SKM-1 treated with dmso at 0.1 percent for 144 hours (cell line): ENCODE results near the gene PPIH.
A peak's percentile ranks its signal among the peaks of the same experiment; 100 is the strongest.
"Not testable (repeated sequence)": the region's sequence is repeated elsewhere in the genome, so short reads cannot be mapped to it uniquely, and the experiment has no call there.

Source experiments
- DNase-seq: peaks from one replicate; lab custom pipeline; 2025; ENCODE audit not compliant: unreplicated experiment; lab: John Stamatoyannopoulos, UW

The PPIH gene

GRCh38 chr1:42681741-42682483, 23.7 kb downstream of the PPIH start, which contains the start of gene YBX1:
Gene YBX1, plus strand, starts transcription at chr1:42682418. Its CDS starts 148 bp downstream, at chr1:42682566.
- DNase-seq: peak; percentile 97

GRCh38 chr1:42682484-42682738, 24.2 kb downstream of the PPIH start:
- DNase-seq: not testable (repeated sequence)

- peak; percentile 55 for DNase-seq
These were observed 24.7 kb downstream of the PPIH start for GRCh38 chr1:42682739-42683531.

GRCh38 chr1:42684139-42684538, 25.9 kb downstream of the PPIH start:
- no peak for DNase-seq

DNA sequence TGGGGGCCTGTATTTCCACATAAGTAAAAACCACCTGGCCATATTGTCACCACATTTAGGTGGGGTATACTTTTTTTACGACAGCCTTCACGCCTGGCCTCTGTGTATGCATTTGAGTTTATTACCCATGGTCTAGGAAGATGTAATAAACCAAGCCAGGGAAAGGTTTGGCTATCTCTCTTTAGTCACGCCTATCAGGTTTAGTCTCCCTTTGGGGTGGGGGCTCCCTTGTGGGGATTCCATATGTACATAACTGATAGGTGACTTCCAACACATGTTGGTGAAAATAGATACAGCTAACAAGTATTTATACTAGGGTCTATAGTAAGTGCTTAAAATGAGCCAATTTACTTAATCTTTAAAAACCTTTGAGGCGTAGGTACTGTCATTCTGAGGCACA, 28.2 kb downstream of the PPIH start:
- DNase-seq: no peak

DNA sequence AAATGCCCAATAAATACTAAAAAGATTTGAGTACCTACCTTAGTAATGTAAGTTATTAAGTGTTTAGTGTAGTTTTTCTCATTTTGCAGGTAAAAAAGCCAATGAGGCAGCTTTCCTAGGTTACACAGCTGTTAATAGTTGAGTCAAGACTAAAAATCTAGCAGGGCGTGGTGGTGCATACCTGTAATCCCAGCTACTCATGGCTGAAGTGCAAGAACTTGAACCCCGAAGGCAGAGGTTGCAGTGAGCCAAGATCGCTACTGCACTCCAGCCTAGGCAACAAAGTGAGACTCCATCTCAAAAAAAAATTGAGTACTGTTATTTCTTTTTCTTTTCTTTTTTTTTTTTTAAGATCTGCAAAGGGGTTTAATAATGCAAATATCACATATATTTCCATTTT, 31.7 kb downstream of the PPIH start:
- no peak for DNase-seq

GRCh38 chr1:42690477-42691156, 32.4 kb downstream of the PPIH start:
- DNase-seq: no peak

DNA sequence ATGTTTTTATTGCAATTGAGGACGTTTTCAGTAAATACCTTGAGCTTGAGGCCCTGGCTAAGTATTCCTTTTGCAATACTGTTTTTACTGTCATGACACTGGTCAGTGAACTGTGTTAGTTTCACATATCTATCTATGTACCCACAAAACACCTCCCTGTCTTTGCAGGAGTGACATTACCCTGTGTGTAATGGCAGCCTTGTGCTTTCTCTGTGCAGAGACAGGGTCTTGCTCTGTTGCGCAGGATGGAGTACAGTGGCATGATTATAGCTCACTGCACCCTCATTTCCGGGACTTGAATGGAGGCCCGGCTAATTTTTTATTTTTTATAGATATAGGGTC, 32.9 kb downstream of the PPIH start:
- no peak for DNase-seq

DNA sequence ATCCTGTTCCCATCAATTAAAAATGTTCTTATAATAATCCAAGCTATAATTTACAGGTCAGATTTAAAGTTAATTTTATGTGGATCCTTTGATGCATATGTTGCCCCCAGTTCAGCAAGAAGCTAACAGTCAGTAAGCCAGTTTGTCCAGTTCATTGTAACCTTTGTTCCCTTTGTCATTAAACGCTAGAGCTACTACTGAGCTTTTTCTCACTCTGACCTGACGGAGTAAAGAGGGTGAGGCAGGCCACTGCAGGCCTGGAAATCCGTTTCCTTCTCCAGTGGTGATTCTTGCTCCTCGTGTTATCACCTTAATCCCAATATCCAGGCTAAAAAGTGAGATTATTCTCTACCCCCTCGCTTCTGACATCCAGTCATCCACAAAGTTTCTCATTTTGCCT, 34.2 kb downstream of the PPIH start:
- DNase-seq: no peak

DNA sequence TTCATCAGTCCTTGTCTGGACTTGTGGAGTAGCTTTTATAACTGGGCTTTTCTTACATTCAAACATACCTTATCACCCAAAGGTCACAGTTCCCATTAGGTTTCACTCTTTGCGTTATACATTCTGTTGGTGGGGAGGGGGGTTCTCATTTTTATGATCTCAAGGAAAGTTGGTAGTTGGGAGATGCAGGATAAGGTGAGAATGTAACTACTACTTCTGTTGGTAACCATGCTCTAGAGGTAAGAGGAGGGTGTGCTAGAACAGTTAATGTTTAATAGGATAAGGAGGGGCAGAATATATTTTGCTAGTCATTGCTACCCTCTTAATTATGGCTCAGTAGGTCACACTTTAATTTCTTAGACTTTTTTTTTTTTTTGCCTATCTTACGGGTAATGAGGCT, 34.7 kb downstream of the PPIH start:
- no peak for DNase-seq

- DNase-seq: no peak
These were observed 40.0 kb downstream of the PPIH start for GRCh38 chr1:42698081-42698813.

DNA sequence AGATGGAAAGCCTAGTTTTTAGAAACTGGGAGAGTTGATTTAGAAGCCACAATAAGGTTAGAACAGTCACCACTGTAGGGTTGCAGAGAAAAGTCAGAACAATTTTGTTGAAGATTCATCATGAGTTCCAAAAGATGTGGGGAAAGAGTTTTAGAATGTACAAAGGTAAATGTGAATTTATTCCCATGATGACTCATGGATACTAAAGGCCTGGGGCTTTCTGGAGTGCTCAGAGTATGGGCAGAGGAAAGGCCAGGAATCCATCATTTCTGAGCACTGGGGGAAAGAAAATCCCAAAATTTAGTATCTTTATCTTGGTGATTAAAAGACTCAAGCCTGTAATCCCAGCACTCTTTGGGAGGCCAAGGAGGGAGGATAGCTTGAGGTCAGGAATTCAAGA, 41.8 kb downstream of the PPIH start:
- DNase-seq: no peak

DNA sequence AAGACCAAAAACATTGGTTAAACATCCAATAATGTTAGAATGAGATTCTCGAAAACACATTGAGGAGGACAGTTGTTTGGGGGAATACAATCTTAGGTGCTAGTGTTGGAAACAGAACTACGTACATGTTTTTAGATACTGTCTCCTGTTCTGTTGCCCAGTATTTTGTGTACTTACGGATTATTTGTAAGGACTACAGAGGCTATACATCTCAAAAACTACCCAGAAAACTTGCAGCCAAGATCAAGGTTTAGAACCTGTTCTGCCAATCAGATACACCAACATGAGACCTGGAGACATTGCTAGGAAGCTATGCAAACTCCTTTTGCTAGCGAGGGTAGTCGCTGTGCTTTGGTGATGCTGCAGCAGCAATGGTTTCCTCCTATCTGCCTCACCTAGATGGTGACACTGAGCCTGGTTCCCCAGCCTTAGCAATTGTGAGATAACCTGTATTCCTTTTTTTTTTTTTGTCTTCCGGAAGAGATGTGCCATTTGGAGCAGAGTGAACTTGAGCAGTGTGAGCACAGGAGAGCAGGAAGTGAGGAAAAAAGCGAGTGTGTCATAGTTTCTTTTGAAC, 45.8 kb downstream of the PPIH start:
- no peak for DNase-seq

DNA sequence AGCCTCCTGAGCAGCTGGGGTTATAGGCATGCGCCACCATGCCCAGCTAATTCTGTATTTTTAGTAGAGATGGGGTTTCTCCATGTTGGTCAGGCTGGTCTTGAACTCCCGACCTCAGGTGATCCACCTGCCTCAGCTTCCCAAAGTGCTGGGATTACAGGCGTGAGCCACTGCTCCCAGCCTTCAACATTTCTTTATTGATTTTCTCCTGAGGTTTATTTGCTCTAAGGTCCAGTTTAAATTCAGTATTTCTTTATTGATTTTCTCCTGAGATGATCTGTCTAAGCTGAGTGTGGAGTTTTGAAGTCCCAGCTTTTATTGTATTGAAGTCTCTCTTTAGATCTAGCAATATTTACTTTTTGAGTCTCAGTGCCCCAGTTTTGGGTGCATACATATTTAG, 54.6 kb downstream of the PPIH start:
- not testable (repeated sequence) for DNase-seq

DNA sequence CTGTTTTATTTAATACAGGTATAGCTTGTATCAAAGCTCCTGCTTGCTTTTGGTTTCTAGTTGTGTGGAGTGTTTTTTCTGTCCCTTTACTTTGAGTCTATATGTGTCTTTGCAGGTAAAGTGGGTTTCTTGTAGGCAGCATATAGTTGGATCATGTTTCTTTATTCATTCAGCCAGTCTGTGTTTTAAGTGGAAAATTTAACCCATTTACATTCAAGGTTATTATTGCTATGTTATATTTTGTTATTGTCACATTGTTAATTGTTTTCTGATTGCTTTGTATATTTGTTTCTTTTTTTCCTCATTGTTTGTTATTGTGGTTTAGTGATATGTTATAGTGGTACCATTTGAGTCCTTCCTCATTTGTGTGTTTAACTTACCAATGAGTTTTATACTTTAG, 55.1 kb downstream of the PPIH start:
- no peak for DNase-seq

- not testable (repeated sequence) for DNase-seq
These were observed 56.2 kb downstream of the PPIH start for GRCh38 chr1:42714441-42714840.

- no peak for DNase-seq
These were observed 62.6 kb downstream of the PPIH start for GRCh38 chr1:42720868-42721267.

DNA sequence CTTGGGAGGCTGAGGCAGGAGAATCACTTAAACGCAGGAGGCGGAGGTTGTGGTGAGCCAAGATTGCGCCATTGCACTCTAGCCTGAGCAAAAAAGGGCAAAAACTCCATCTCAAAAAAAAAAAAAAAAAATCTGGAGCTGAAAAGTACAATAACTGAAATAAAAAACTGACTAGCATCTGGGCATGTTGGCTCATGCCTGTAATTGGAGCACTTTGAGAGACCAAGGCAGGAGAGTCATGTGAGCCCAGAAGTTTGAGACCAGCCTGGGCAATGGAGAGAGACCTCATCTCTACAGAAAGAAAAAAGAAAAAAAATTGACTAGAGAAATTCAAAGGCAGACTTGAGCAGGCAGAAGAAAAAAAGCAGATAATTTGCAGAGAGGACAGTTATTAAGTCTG, 63.7 kb downstream of the PPIH start:
- no peak for DNase-seq

DNA sequence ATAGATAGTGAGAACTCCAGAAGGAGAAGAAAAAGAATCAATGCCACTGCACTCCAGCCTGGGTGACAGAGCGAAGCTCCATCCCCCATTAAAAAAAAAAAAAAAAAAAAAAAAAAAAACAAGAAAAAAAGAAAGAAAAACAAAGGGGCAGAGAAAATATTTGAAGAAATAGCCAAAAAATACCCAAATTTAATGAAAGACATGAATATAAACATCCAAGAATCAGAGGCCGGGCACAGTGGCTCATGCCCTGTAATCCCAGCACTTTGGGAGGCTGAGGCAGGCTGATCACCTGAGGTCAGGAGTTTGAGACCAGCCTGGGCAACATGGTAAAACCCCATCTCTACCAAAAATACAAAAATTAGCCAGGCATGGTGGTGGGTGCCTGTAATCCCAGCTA, 64.2 kb downstream of the PPIH start:
- DNase-seq: not testable (repeated sequence)

GRCh38 chr1:42723511-42723910, 65.3 kb downstream of the PPIH start:
- DNase-seq: no peak

- DNase-seq: not testable (repeated sequence)
These were observed 67.6 kb downstream of the PPIH start for GRCh38 chr1:42725820-42726219.
